HG02588 (cell line): ENCODE measurements around the gene KRTAP5-8.
"Not testable (repeated sequence)": the region's sequence is repeated elsewhere in the genome, so short reads cannot be mapped to it uniquely, and the experiment has no call there.

Source experiments
- ATAC-seq: cut with Tn5 transposase; IDR thresholded peaks from one replicate; pipeline ENCODE4 v1.9.1; 2021; ENCODE audit warnings: mild to moderate bottlenecking, moderate library complexity; ENCODE audit not compliant: unreplicated experiment

Gene KRTAP5-8, protein sequence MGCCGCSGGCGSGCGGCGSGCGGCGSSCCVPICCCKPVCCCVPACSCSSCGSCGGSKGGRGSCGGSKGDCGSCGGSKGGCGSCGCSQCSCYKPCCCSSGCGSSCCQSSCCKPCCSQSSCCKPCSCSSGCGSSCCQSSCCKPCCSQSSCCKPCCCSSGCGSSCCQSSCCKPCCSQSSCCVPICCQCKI

DNA sequence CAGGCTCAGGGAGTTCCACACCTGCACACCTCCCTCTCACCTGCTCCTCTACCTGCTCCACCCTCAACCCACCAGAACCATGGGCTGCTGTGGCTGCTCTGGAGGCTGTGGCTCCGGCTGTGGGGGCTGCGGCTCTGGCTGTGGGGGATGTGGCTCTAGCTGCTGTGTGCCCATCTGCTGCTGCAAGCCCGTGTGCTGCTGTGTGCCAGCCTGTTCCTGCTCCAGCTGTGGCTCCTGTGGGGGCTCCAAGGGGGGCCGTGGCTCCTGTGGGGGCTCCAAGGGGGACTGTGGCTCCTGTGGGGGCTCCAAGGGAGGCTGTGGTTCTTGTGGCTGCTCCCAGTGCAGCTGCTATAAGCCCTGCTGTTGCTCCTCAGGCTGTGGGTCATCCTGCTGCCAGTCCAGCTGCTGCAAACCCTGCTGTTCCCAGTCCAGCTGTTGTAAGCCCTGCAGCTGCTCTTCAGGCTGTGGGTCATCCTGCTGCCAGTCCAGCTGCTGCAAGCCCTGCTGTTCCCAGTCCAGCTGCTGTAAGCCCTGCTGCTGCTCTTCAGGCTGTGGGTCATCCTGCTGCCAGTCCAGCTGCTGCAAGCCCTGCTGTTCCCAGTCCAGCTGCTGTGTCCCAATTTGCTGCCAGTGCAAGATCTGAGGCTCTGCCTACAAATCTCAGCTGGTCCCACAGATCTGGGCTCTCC lies at the start of gene KRTAP5-8:
TSS of gene KRTAP5-8 (plus strand) at position 49 of the 689 bp plus-strand sequence. CDS start at position 80, 31 bp downstream.
- ATAC-seq: not testable (repeated sequence)

DNA sequence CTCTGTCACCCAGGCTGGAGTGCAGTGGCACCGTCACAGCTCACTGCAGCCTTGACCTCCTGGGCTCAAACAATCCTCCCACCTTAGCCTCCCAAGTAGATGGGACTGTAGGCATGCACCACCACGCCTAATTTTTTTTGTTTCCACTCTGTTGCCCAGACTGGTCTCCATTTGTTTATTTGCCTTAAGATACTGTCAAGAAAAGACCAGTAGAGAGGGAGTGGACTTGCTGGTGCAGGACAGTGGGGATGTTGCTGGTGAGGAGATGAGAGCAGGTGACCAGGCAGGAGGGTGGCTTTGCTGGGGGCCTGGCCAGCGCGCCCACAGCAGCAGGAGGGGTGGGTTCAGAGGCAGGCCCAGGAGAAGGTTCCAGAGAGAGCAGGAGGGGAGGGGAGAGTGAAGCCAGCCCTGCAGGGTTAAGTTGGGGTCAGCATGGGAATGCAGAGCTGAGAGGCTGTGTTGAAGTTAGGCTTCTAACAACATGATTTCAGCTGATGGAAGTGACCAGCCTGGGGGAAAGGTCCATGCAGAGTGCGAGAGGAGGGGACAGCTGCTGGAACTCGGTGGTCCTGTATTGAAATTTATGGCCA lies 49.0 kb upstream of the KRTAP5-8 start:
- ATAC-seq: no peak

- ATAC-seq: peak; percentile 70
Measured at GRCh38 chr11:71489311-71490043, 48.3 kb upstream of the KRTAP5-8 start.

DNA sequence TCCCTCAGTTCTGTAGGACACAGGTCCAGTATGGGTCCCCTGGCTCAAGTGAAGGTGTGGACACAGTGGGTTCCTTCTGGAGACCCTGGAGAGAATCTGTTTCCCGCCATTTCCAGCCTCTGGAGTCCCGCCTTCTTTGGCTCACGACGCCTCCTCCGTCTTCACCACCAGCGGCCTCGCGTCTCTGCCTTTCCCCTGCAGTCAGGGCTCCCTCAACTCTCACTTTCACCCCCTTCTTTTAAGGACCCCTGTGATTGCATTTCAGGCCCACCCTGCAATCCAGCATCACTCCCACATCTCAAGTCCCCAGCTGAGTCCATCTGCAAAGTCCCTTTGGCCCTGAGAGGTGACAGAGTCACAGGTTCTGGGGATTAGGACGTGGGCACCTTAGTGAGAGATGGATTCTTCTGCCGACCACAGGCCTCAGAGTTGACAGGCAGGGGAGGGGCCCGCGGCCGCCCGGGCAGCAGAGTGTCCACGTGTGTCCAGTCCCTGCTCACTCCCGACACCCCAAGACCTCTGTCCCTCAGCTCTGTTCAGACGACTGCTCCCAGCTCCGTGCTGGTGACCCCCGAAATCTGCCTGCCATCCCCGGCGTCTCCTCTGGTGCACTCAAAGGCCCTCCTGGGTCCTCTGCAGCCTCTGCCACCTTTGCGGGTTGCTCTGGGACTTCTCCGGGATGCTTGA lies 47.6 kb upstream of the KRTAP5-8 start:
- ATAC-seq: no peak

GRCh38 chr11:71490731-71491390 lies 47.0 kb upstream of the KRTAP5-8 start:
- no peak for ATAC-seq

GRCh38 chr11:71491531-71491930 lies 46.3 kb upstream of the KRTAP5-8 start:
- no peak for ATAC-seq

DNA sequence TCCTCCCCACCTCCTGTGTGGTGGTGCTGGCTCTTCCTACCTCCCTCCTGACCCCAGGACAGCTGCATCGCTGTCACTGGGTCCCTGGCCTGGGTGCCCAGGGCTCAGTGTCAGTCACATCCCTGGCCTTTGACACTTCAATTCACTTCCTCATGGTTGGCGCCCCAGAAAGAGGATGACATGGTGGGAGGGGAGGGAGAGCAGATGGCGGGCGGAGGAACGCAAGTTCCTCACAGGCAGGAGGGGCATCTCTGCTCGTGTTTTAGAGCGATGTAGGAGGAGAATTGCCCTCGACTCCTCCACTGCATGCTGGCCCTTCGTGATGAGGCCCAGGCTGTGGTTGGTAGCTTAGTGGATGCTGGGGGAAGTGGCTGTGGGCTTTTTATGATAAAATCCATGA lies 45.9 kb upstream of the KRTAP5-8 start:
- no peak for ATAC-seq

DNA sequence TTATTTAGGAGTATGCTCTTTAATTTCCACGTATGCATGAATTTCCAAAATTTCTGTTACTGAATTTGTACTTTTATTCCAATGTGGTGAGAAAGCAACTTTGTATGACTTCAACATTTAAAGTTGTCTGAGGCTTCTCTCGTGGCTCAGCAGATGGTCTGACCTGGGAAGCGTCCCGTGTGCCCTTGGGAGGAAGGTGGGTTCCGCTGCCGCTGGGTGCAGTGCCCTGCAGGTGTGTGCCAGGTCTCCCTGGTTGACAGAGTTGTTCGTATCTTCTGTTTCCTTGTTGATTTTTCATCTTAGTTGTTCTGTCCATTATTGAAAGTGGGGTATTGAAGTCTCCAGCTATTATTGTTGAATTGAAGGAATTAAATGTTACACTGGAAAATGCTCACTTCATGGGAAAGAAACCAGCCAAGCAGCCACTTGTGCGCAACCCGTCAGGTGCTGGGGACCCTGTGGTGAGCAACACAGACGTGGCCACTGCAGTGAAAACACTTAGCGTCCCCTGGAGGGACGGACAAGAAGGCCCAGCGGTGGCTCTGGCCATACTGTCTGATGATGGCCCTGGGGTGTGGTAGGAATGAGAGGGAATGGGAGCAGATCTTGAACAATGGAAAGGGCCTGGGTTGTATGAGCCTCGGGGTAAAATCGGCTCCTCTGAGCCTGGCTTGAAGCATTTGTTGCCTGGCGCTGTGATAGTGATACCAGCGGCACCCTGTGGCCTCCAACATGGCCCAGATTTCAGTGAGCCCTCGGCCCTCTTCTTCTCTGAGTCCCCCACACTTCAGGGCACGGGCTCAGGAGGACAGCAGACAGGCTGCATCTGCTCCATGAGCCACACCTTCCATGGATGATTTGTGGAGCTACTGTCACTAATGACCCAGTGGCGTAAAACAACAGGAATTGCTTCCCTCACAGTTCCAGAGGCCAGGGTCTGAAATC lies 42.3 kb upstream of the KRTAP5-8 start:
- ATAC-seq: no peak

- no peak for ATAC-seq
Measured at GRCh38 chr11:71496421-71496820, 41.4 kb upstream of the KRTAP5-8 start.

DNA sequence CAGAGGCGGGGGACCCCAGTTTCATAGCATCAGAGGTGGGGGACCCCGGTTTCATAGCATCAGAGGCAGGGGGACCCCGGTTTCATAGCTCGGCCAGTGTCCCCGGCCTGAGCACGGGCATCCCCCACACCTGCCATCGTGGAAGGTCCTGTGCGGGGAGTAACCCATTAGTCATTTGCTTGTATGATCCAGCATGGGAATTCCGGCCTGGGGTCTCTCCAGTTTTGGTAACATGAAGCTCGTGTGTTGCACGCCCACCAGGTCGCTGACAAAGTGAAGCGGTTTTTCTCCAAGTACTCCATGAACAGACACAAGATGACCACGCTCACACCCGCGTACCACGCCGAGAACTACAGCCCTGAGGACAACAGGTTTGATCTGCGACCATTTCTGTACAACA lies 39.7 kb upstream of the KRTAP5-8 start:
- ATAC-seq: no peak

DNA sequence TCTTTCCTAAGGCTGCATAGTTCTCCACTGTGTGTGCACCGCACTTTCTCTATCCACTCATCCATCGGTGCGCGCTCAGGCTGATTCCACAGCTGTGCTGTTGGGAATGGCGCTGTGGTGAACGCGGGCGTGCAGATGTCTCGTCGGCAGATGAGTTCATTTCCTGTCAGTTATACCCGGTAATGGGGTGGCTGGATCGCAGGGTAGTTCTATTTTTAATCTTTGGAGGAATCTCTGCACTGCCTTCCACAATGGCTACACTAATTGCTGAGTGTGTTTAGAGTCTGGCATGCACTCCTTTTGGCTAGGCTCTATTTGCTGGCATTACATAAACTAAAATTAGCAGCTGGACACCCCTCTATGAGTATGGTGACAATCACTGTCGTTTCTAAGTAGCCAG lies 38.7 kb upstream of the KRTAP5-8 start:
- ATAC-seq: no peak

- ATAC-seq: no peak
Measured at GRCh38 chr11:71499546-71499945, 38.3 kb upstream of the KRTAP5-8 start.

GRCh38 chr11:71500601-71501021 lies 37.2 kb upstream of the KRTAP5-8 start:
- ATAC-seq: no peak

DNA sequence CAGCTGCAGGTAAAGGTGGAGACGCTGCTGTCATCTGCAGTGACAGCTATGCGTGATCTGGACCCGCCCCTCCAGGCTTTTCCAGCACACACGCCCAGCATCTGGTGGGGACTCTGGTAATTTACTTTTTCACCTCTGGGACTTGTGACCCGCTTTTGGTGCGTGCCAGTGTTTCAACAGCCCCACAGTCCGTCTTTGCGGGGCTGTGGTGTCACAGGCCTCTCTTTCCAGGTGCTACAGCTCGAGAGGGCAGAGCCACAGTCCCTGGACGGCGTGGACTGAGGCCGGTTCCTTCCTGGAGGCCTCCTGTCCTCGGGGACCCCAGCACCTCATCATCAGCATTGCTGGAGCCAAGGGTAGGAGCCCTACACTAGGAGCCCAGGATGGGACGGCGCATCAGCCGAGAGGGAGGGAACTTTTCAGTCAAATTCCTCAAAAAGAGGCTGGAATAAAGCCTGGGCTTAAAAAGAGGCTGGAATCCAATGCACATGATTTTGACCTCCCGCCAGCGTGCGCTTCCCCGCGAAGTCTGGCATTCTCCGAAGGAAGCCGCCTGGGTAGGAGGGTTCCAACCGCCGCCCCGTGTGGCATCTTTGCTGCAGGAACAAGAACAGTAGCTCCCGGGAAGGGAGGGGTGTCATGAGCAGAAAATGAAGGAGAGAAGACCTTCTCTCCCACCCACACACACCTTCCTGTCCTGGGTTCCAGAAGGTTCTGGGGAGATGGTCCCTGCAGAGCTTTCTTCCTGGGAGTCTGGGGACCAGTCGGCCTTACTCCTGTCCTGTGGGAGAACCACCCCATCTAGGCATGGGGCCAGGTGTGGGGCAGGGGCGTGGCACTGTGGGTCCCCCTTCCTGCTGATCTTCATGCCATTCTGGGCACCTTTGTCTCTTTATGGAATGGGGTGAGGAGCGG lies 36.5 kb upstream of the KRTAP5-8 start:
- ATAC-seq: no peak

GRCh38 chr11:71502026-71502425 lies 35.8 kb upstream of the KRTAP5-8 start:
- no peak for ATAC-seq

- ATAC-seq: no peak
Measured at GRCh38 chr11:71502871-71503435, 34.9 kb upstream of the KRTAP5-8 start.

GRCh38 chr11:71504531-71504930 lies 33.3 kb upstream of the KRTAP5-8 start:
- ATAC-seq: no peak

GRCh38 chr11:71505001-71505400 lies 32.8 kb upstream of the KRTAP5-8 start:
- ATAC-seq: no peak
